ENCODE measurements around the gene PMM2.

GRCh38 chr16:8847623-8848022 is 50.0 kb downstream of the PMM2 start:
- TF ChIP-seq CTCF (IDR thresholded peaks at IDR 0.05; ENCODE audit: low read depth, low read length) (no peak), MYC (IDR thresholded peaks at IDR 0.05; ENCODE audit: low read depth, low read length) (no peak), POLR2A (IDR thresholded peaks at IDR 0.05; ENCODE audit: extremely low read depth, insufficient read length) (no peak), MAX (IDR thresholded peaks at IDR 0.05; ENCODE audit: low read depth, low read length) (no peak)

Data from NB4 (cell line).